BJ (cell line): Measurements from ENCODE around the gene NOX3. TPM values are rescaled to one million over a fixed set of nuclear protein-coding genes. Genes with fewer than 3 reads are reported as not detected.

Experiments
- CTCF ChIA-PET: fragments of 350-600 bp; formaldehyde crosslinking; extraction: SDS; loops from one replicate; lab custom pipeline; 2021; ENCODE audit warnings: antibody characterized with exemption, inconsistent platforms; lab: Yijun Ruan, JAX
- POLR2A ChIA-PET: fragments of 300-600 bp; sonication (Branson Sonifier 250); formaldehyde crosslinking; extraction: SDS; loops from one replicate; lab custom pipeline; 2021; ENCODE audit warnings: antibody characterized with exemption; lab: Charles Lee
- DNase-seq: peaks from one replicate; pipeline ENCODE4 v3.0.0-alpha.2; 2011; ENCODE audit warnings: low read depth
- H3K27me3 ChIP-seq: 2 replicates; pipeline ENCODE4 v1.6.0; 2011; ENCODE audit warnings: low read length; ENCODE audit not compliant: control insufficient read depth, insufficient read depth
- H3K36me3 ChIP-seq: 2 replicates; pipeline ENCODE4 v1.5.1; 2011; ENCODE audit warnings: low read length; ENCODE audit not compliant: control insufficient read depth, insufficient read depth
- H3K4me3 ChIP-seq: 2 replicates; pipeline ENCODE4 v1.5.1; 2011; ENCODE audit warnings: low read depth, mild to moderate bottlenecking, control low read depth, low read length
- polyA plus RNA-seq: library from polyadenylated mRNA; depleted of rRNA; stranded (reverse); fragments of >200 nt; gene quantifications from 2 replicates; pipeline ENCODE4 v1.2.3, GENCODE V29; 2011
- TF ChIP-seq, protein P1 (sequence below): IDR thresholded peaks from 2 replicates; pipeline ENCODE4 v1.5.1; 2011; ENCODE audit warnings: low read depth, mild to moderate bottlenecking, control low read depth, inconsistent platforms, low read length, moderate library complexity; ENCODE audit not compliant: insufficient read depth

The NOX3 gene
- polyA plus RNA-seq, 1 experiment: not detected

DNA sequence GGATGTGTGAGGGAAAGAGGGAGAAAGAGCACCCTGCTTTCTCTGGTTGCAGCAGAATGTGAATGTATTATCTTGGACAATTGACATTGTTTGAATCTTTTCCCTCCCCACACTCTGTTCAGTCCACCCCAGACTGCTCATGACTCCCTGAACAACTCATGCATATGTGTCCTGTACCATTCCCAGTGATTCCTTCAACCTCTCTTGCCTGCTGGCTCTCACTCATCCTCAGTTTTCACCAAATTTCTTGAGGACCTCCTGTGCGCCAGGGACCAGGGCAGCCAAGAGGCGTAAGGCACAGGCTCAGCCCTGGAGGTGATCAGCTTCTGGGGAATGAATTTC lies 5.4 kb downstream of the NOX3 start:
- H3K36me3 ChIP-seq: no peaks in the 10 kb centered on the region
- no peak for DNase-seq
- no peak overlapping the region for H3K4me3 ChIP-seq
- no peaks in the 10 kb centered on the region for H3K27me3 ChIP-seq
- POLR2A ChIA-PET: no interaction called here
- CTCF ChIA-PET: no interaction called here
- TF ChIP-seq, protein P1, sequence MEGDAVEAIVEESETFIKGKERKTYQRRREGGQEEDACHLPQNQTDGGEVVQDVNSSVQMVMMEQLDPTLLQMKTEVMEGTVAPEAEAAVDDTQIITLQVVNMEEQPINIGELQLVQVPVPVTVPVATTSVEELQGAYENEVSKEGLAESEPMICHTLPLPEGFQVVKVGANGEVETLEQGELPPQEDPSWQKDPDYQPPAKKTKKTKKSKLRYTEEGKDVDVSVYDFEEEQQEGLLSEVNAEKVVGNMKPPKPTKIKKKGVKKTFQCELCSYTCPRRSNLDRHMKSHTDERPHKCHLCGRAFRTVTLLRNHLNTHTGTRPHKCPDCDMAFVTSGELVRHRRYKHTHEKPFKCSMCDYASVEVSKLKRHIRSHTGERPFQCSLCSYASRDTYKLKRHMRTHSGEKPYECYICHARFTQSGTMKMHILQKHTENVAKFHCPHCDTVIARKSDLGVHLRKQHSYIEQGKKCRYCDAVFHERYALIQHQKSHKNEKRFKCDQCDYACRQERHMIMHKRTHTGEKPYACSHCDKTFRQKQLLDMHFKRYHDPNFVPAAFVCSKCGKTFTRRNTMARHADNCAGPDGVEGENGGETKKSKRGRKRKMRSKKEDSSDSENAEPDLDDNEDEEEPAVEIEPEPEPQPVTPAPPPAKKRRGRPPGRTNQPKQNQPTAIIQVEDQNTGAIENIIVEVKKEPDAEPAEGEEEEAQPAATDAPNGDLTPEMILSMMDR: no peak

DNA sequence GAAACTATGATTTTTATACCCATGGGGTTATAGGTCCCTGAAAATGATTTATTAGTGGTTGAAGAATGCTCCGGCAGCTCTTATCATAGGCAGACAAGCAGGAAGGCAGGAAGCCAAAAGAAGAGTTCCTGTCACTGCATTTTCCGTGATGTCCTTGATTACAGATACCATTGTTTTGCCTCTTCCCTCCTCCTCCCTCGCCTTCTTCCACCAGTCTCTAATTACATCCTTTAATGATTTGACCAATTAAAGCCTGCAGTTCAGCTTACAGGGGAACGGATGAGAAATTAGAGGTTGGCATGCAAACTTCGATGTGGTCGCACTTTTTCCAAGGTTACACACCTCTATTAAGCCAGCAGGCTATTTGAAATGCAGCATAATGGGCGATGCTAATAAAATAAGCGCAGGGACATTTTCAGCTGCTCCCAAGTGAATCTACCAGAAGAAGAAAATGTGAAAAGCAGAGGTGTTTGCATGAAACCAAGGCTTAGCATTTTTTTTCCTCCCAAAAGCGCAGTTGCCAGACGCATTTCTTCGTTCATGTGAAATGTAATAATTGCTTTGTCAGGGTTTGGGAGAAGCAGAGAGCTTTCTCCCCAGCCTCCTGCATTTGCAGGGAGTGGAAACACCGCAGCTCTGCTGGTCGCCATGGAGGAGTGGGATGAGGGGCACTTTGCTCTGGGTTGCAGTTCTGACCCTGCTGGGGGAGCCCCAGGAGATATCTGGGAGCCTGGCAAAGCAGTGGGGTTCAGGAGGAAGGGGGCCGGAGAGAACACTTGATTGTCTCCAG lies 6.0 kb downstream of the NOX3 start:
- no peak for DNase-seq
- CTCF ChIA-PET: interaction anchor here (0.9 kb wide), 1 partner anchor 10 kb away, joined by 4 read pairs; no protein-coding TSS in a partner anchor
- H3K4me3 ChIP-seq: no peak overlapping the region
- no peaks in the 10 kb centered on the region for H3K27me3 ChIP-seq
- POLR2A ChIA-PET: interaction anchor here (0.6 kb wide), 1 partner anchor 9 kb away, joined by 3 read pairs; no protein-coding TSS in a partner anchor
- H3K36me3 ChIP-seq: no peaks in the 10 kb centered on the region
- TF ChIP-seq, protein P1: no peak

DNA sequence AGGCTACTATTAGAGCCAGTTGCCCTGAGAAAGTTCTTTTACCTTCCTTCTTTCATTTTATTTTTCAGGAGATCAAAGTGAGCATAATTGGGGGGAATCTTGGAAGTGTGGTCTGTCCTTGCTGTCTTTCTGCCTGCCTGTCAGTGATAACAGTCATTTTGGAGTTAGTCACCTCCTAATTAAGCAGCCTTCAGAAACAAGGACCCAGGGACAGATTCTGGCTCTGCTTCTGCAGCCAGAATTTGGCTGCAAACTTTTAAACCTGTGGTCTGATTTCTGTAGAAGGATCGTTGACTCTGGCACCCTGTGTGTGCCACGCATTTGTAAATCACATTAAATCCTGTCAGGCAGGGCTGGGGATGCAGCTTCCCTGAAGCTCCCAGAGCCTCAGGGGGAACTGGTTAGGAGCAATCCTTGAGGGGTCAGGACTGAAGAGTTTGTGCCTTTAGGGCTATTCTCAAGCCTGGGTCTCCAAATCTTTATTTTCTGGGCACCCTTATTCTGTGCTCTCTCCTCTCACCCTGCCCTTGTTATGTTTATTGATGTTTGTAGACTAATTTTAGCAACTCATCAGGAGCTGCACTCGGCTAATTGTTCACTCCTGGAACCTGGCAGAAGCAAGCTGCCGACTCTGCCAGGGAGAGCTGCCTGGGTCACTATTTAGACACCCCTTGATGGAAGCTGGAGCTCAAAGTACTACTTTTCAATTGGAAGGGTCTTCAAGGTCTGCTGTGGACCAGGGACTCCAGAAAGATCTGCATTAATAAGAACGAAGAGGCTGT lies 6.8 kb downstream of the NOX3 start:
- ChIA-PET POLR2A (interaction anchor here (0.6 kb wide), 1 partner anchor 10 kb away, joined by 3 read pairs; no protein-coding TSS in a partner anchor), CTCF (interaction anchor here (0.9 kb wide), 1 partner anchor 10 kb away, joined by 4 read pairs; no protein-coding TSS in a partner anchor)
- Histone ChIP-seq H3K4me3 (no peak overlapping the region), H3K27me3 (no peaks in the 10 kb centered on the region), H3K36me3 (no peaks in the 10 kb centered on the region)
- TF ChIP-seq, protein P1: no peak
- no peak for DNase-seq

DNA sequence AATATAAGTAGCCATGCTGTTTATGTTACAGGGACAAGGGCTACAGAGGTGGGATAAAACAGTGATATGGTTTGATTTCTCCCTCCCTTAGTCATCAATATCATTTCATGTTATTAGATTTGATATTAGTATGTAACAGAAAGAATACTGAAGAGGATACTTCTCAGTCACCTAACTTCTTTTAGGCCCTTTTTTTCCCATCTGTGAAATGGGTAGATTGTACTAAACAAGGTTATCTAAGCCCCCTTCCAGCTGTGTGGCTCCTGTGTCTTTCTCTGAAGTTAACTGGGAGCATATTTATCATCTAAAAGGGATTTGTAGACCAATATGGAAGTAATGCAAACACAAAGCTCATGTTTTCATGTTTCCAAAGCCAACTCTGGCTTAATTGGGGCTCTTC lies 7.7 kb downstream of the NOX3 start:
- Histone ChIP-seq H3K4me3 (no peak overlapping the region), H3K27me3 (no peaks in the 10 kb centered on the region), H3K36me3 (no peaks in the 10 kb centered on the region)
- no peak for DNase-seq
- ChIA-PET POLR2A (no interaction called here), CTCF (no interaction called here)
- TF ChIP-seq, protein P1: no peak
